Activated CD8-positive, alpha-beta memory T cell treated with anti-CD3 and anti-CD28 coated beads for 36 hours (primary cell): ENCODE measurements around the gene TAF1D. TPM values are rescaled to one million over a fixed set of nuclear protein-coding genes. Genes with fewer than 3 reads are reported as not detected.

Experiments
- CTCF ChIA-PET: fragments of 350-600 bp; sonication (Branson Sonifier 250); formaldehyde crosslinking; loops from one replicate; lab custom pipeline; 2021; ENCODE audit warnings: antibody characterized with exemption; lab: Charles Lee
- POLR2A ChIA-PET: fragments of 350-600 bp; sonication (Branson Sonifier 250); formaldehyde crosslinking; loops from one replicate; lab custom pipeline; 2021; ENCODE audit warnings: antibody characterized with exemption; lab: Charles Lee
- total RNA-seq, 2 experiments: library from RNA; stranded (reverse); gene quantifications; one replicate each; pipeline ENCODE4 v1.2.3, GENCODE V29; 2021

Gene TAF1D
- total RNA-seq, 2 experiments from 2014 or later = 284 to 296 TPM

- ChIA-PET POLR2A (no interaction called here), CTCF (no interaction called here)
Measured at GRCh38 chr11:93732237-93732892, 8.9 kb downstream of the TAF1D start.

- POLR2A ChIA-PET = interaction anchor here (0.5 to 3.9 kb wide), 2 partner anchors 9 to 39 kb away, joined by 5 to 35 read pairs; partner anchors contain the start of genes C11orf54 and TAF1D
- CTCF ChIA-PET = no interaction called here
Measured at GRCh38 chr11:93730108-93731107, 10.9 kb downstream of the TAF1D start.

- POLR2A ChIA-PET = interaction anchor here (3.9 kb wide), 1 partner anchor 11 kb away, joined by 35 read pairs; the partner anchor contains the start of genes C11orf54 and TAF1D
- CTCF ChIA-PET = interaction anchor here (1.8 kb wide), 1 partner anchor 9 kb away, joined by 5 read pairs; no protein-coding TSS in a partner anchor
Measured at GRCh38 chr11:93729129-93729616, 12.1 kb downstream of the TAF1D start.

- CTCF ChIA-PET = interaction anchor here (1.8 kb wide), 1 partner anchor 10 kb away, joined by 5 read pairs; no protein-coding TSS in a partner anchor
- POLR2A ChIA-PET = interaction anchor here (3.9 kb wide), 1 partner anchor 11 kb away, joined by 35 read pairs; the partner anchor contains the start of genes C11orf54 and TAF1D
Measured at GRCh38 chr11:93728792-93729128, 12.5 kb downstream of the TAF1D start.

GRCh38 chr11:93727985-93728791, 13.1 kb downstream of the TAF1D start:
- CTCF ChIA-PET = interaction anchor here (1.8 kb wide), 1 partner anchor 10 kb away, joined by 5 read pairs; no protein-coding TSS in a partner anchor

GRCh38 chr11:93724089-93724488, 17.2 kb downstream of the TAF1D start:
- POLR2A ChIA-PET = no interaction called here
- CTCF ChIA-PET = no interaction called here

More at GRCh38 chr11:93727985-93728791, 13.1 kb downstream of the TAF1D start:
- POLR2A ChIA-PET = interaction anchor here (3.9 kb wide), 1 partner anchor 12 kb away, joined by 35 read pairs; the partner anchor contains the start of genes C11orf54 and TAF1D

GRCh38 chr11:93720522-93720921, 20.8 kb downstream of the TAF1D start:
- POLR2A ChIA-PET = no interaction called here
- CTCF ChIA-PET = no interaction called here

- CTCF ChIA-PET = no interaction called here
- POLR2A ChIA-PET = no interaction called here
Measured at GRCh38 chr11:93719310-93719709, 22.0 kb downstream of the TAF1D start.

- ChIA-PET POLR2A (no interaction called here), CTCF (no interaction called here)
Measured at GRCh38 chr11:93718057-93718563, 23.2 kb downstream of the TAF1D start.

- ChIA-PET CTCF (no interaction called here), POLR2A (no interaction called here)
Measured at GRCh38 chr11:93717501-93717900, 23.8 kb downstream of the TAF1D start.

- POLR2A ChIA-PET = no interaction called here
- CTCF ChIA-PET = no interaction called here
Measured at GRCh38 chr11:93715797-93716396, 25.4 kb downstream of the TAF1D start.

GRCh38 chr11:93712678-93713077, 28.6 kb downstream of the TAF1D start:
- CTCF ChIA-PET = no interaction called here
- POLR2A ChIA-PET = no interaction called here

GRCh38 chr11:93710239-93710638, 31.1 kb downstream of the TAF1D start:
- POLR2A ChIA-PET = no interaction called here
- CTCF ChIA-PET = no interaction called here

- CTCF ChIA-PET = no interaction called here
- POLR2A ChIA-PET = no interaction called here
Measured at GRCh38 chr11:93704237-93704636, 37.1 kb downstream of the TAF1D start.

GRCh38 chr11:93700830-93701229, 40.5 kb downstream of the TAF1D start:
- ChIA-PET POLR2A (no interaction called here), CTCF (no interaction called here)

GRCh38 chr11:93697611-93698010, 43.7 kb downstream of the TAF1D start:
- ChIA-PET CTCF (no interaction called here), POLR2A (no interaction called here)

GRCh38 chr11:93694557-93694956, 46.7 kb downstream of the TAF1D start:
- CTCF ChIA-PET = no interaction called here
- POLR2A ChIA-PET = no interaction called here

- ChIA-PET CTCF (no interaction called here), POLR2A (no interaction called here)
Measured at GRCh38 chr11:93694109-93694508, 47.2 kb downstream of the TAF1D start.
